ENCODE results near the gene CCDC194.
A peak's percentile ranks its signal among the peaks of the same experiment; 100 is the strongest.

The CCDC194 gene

DNA sequence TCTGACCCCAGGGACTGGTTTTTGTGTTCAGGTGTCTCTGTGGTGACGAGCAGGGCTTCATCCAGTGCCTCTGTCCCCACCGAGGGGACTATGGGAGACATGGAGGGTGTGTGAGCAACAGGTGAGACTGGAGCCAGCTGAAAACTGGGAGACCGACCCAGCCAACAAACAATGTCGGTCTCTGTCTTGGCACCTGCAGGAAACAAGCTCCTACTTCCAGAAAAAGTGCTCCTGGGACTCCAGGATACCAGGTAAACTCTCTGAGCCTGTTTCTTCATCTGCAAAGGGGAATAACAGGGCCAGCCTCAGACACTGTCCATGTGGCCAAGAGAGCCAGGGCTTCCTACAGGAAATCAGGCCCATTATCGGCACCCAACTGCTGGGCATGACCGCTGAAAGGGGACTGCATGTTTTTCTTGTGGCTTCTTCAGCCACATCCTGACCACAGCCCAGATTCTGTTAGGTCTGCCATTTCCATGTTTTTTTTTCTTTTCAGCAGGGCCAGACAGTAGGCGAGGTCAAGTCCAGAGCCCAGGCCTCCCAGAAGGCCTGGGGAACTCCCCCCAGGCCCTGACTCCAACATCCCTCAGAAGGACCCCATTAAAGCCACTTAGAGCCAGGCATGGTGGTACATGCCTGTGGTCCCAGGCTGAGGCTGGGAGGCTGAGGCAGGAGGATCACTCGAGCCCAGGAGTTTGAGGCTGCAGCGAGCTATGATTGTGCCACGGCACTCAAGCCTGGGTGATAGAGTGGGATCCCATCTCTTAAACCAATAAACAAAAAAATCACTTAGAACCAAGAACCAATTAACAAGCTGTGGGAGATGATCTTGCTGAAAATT is 12.3 kb upstream of the CCDC194 start:
- TF ChIP-seq ZNF324 (tag by site-specific recombination; IDR thresholded peaks at IDR 0.05) (no peak), ZNF16 (tag by site-specific recombination; IDR thresholded peaks at IDR 0.05; ENCODE audit: low read depth) (peak; percentile 61; the same call in 1 of the 2 replicates), ZNF302 (tag by site-specific recombination; IDR thresholded peaks at IDR 0.05; ENCODE audit: low read depth) (no peak), SCRT1 (tag by site-specific recombination; IDR thresholded peaks at IDR 0.05; ENCODE audit: borderline replicate concordance) (peak; percentile 70; the same call in 1 of the 2 replicates), SCRT2 (tag by site-specific recombination; IDR thresholded peaks at IDR 0.05) (peak; percentile 95), ZNF76 (tag by site-specific recombination; IDR thresholded peaks at IDR 0.05; ENCODE audit: borderline replicate concordance, low read depth) (no peak)
- TF ChIP-seq, protein P1, sequence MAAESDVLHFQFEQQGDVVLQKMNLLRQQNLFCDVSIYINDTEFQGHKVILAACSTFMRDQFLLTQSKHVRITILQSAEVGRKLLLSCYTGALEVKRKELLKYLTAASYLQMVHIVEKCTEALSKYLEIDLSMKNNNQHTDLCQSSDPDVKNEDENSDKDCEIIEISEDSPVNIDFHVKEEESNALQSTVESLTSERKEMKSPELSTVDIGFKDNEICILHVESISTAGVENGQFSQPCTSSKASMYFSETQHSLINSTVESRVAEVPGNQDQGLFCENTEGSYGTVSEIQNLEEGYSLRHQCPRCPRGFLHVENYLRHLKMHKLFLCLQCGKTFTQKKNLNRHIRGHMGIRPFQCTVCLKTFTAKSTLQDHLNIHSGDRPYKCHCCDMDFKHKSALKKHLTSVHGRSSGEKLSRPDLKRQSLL (tag by site-specific recombination; IDR thresholded peaks at IDR 0.05) = peak; percentile 80; the same call in 1 of the 2 replicates
- ChIA-PET POLR2A (interaction anchor here (2.1 kb wide), 1 partner anchor 13 kb away, joined by 9 read pairs; the partner anchor contains the start of gene MVB12A), CTCF (interaction anchor here (0.6 to 1.7 kb wide), 4 partner anchors 16 to 310 kb away, joined by 3 to 8 read pairs (median 6); no protein-coding TSS in a partner anchor)
- no peaks in the 10 kb centered on the region for H3K9me3 ChIP-seq (ENCODE audit: control insufficient read depth, insufficient read depth, low read depth, low read length)
- H3K4me1 ChIP-seq (ENCODE audit: control insufficient read depth, insufficient read depth, low read length) = no peaks in the 10 kb centered on the region
- no peak overlapping the region for H3K27ac ChIP-seq (ENCODE audit: extremely low read depth, low read depth, low read length)
- H3K4me3 ChIP-seq (ENCODE audit: low read depth, low read length) = no peak overlapping the region
- H3K36me3 ChIP-seq (ENCODE audit: control insufficient read depth in 2 of 2, insufficient read depth in 1 of 2, low read length in 2 of 2) = no peaks in the 10 kb centered on the region

DNA sequence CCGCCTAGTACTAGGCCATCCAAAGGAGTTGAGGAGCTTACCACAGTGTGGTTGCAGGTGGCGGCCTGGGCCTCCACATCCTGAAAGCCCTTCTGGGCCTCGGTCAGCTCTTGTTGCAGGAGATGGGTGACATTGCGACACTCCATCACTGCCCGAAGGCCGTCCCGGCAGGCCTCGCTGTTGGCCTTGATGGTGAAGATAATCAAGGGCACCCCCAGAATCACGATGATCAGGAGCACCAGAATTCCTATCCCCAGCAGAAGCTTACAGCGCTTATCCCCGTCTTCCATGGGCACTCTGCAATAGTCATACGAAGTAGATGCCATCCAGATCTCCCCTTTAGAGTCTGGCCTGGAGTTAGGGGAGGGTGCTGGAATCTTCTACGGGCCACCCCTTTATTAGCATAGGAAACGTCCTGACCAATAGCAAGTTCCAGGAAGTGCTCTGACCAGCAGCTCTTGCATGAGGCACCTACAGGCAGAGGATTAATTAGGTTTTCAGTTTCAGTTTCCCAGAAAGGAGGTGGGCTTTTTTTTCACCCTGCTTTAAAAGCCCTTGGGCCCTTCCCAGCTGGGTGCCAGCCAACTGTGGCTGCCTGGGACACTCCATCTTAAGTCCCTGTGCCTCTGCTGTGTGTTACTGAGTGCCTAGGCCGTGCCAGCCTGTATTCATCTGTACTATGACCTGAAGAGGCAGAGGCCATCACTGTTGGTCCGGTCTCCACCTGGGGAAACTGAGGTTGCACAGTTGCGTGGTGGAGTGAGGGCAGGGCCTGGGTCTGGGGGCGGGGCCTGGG is 11.5 kb upstream of the CCDC194 start, which contains the start of gene BST2:
Gene BST2, minus strand, starts transcription at position 381 of the 796 bp plus-strand sequence. Its CDS starts 55 bp downstream, at position 326.
- H3K36me3 ChIP-seq (ENCODE audit: control insufficient read depth in 2 of 2, insufficient read depth in 1 of 2, low read length in 2 of 2) = no peaks in the 10 kb centered on the region
- POLR2A ChIA-PET = interaction anchor here (2.1 kb wide), 1 partner anchor 14 kb away, joined by 9 read pairs; the partner anchor contains the start of gene MVB12A
- CTCF ChIA-PET = interaction anchor here (0.6 to 1.7 kb wide), 5 partner anchors 15 to 362 kb away, joined by 3 to 8 read pairs (median 3); no protein-coding TSS in a partner anchor
- no peak within 1 kb of the TSS for H3K27ac ChIP-seq (ENCODE audit: extremely low read depth, low read depth, low read length)
- H3K4me3 ChIP-seq (ENCODE audit: low read depth, low read length) = no peak within 1 kb of the TSS
- no peaks in the 10 kb centered on the region for H3K4me1 ChIP-seq (ENCODE audit: control insufficient read depth, insufficient read depth, low read length)
- no peaks in the 10 kb centered on the region for H3K9me3 ChIP-seq (ENCODE audit: control insufficient read depth, insufficient read depth, low read depth, low read length)
- TF ChIP-seq ZNF23 (tag by site-specific recombination; IDR thresholded peaks at IDR 0.05; ENCODE audit: borderline replicate concordance) (no peak), ZBTB17 (tag by site-specific recombination; IDR thresholded peaks at IDR 0.05) (peak; percentile 59; the same call in 1 of the 2 replicates), ZNF777 (tag by site-specific recombination; IDR thresholded peaks at IDR 0.05; ENCODE audit: borderline replicate concordance) (no peak), TRIM28 (IDR thresholded peaks at IDR 0.05; ENCODE audit: borderline replicate concordance, low read length) (no peak), GLIS2 (tag by site-specific recombination; IDR thresholded peaks at IDR 0.05) (no peak)
- TF ChIP-seq, protein P2, sequence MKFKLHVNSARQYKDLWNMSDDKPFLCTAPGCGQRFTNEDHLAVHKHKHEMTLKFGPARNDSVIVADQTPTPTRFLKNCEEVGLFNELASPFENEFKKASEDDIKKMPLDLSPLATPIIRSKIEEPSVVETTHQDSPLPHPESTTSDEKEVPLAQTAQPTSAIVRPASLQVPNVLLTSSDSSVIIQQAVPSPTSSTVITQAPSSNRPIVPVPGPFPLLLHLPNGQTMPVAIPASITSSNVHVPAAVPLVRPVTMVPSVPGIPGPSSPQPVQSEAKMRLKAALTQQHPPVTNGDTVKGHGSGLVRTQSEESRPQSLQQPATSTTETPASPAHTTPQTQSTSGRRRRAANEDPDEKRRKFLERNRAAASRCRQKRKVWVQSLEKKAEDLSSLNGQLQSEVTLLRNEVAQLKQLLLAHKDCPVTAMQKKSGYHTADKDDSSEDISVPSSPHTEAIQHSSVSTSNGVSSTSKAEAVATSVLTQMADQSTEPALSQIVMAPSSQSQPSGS (tag by site-specific recombination; IDR thresholded peaks at IDR 0.05; ENCODE audit: low read depth) = no peak
- TF ChIP-seq, protein P3, sequence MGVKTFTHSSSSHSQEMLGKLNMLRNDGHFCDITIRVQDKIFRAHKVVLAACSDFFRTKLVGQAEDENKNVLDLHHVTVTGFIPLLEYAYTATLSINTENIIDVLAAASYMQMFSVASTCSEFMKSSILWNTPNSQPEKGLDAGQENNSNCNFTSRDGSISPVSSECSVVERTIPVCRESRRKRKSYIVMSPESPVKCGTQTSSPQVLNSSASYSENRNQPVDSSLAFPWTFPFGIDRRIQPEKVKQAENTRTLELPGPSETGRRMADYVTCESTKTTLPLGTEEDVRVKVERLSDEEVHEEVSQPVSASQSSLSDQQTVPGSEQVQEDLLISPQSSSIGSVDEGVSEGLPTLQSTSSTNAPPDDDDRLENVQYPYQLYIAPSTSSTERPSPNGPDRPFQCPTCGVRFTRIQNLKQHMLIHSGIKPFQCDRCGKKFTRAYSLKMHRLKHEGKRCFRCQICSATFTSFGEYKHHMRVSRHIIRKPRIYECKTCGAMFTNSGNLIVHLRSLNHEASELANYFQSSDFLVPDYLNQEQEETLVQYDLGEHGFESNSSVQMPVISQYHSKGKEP (tag by site-specific recombination; IDR thresholded peaks at IDR 0.05) = peak; percentile 26; the same call in 1 of the 2 replicates
- TF ChIP-seq, protein P4, sequence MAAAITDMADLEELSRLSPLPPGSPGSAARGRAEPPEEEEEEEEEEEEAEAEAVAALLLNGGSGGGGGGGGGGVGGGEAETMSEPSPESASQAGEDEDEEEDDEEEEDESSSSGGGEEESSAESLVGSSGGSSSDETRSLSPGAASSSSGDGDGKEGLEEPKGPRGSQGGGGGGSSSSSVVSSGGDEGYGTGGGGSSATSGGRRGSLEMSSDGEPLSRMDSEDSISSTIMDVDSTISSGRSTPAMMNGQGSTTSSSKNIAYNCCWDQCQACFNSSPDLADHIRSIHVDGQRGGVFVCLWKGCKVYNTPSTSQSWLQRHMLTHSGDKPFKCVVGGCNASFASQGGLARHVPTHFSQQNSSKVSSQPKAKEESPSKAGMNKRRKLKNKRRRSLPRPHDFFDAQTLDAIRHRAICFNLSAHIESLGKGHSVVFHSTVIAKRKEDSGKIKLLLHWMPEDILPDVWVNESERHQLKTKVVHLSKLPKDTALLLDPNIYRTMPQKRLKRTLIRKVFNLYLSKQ (tag by site-specific recombination; IDR thresholded peaks at IDR 0.05; ENCODE audit: borderline replicate concordance) = no peak
- TF ChIP-seq, protein P5, sequence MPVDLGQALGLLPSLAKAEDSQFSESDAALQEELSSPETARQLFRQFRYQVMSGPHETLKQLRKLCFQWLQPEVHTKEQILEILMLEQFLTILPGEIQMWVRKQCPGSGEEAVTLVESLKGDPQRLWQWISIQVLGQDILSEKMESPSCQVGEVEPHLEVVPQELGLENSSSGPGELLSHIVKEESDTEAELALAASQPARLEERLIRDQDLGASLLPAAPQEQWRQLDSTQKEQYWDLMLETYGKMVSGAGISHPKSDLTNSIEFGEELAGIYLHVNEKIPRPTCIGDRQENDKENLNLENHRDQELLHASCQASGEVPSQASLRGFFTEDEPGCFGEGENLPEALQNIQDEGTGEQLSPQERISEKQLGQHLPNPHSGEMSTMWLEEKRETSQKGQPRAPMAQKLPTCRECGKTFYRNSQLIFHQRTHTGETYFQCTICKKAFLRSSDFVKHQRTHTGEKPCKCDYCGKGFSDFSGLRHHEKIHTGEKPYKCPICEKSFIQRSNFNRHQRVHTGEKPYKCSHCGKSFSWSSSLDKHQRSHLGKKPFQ (tag by site-specific recombination; IDR thresholded peaks at IDR 0.05) = no peak
- TF ChIP-seq, protein P6, sequence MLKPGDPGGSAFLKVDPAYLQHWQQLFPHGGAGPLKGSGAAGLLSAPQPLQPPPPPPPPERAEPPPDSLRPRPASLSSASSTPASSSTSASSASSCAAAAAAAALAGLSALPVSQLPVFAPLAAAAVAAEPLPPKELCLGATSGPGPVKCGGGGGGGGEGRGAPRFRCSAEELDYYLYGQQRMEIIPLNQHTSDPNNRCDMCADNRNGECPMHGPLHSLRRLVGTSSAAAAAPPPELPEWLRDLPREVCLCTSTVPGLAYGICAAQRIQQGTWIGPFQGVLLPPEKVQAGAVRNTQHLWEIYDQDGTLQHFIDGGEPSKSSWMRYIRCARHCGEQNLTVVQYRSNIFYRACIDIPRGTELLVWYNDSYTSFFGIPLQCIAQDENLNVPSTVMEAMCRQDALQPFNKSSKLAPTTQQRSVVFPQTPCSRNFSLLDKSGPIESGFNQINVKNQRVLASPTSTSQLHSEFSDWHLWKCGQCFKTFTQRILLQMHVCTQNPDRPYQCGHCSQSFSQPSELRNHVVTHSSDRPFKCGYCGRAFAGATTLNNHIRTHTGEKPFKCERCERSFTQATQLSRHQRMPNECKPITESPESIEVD (tag by site-specific recombination; IDR thresholded peaks at IDR 0.05) = peak; percentile 42
- TF ChIP-seq, protein P7, sequence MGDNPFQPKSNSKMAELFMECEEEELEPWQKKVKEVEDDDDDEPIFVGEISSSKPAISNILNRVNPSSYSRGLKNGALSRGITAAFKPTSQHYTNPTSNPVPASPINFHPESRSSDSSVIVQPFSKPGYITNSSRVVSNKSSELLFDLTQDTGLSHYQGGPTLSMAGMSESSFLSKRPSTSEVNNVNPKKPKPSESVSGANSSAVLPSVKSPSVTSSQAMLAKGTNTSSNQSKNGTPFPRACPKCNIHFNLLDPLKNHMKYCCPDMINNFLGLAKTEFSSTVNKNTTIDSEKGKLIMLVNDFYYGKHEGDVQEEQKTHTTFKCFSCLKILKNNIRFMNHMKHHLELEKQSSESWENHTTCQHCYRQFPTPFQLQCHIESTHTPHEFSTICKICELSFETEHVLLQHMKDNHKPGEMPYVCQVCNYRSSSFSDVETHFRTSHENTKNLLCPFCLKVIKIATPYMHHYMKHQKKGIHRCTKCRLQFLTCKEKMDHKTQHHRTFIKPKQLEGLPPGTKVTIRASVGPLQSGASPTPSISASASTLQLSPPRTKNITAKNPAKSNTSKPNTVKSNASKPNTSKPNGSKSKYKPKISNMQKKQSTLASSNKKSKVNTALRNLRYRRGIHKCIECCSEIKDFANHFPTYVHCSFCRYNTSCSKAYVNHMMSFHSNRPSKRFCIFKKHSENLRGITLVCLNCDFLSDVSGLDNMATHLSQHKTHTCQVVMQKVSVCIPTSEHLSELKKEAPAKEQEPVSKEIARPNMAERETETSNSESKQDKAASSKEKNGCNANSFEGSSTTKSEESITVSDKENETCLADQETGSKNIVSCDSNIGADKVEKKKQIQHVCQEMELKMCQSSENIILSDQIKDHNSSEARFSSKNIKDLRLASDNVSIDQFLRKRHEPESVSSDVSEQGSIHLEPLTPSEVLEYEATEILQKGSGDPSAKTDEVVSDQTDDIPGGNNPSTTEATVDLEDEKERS (tag by site-specific recombination; IDR thresholded peaks at IDR 0.05) = no peak
